ENCODE data around the gene SLC25A22. TPM values are rescaled to one million over a fixed set of nuclear protein-coding genes. Genes with fewer than 3 reads are reported as not detected.

SLC25A22 gene
- total RNA-seq, 2 donors from 2014 or later = 21.2 to 43.2 TPM

GRCh38 chr11:773830-774229, 24.3 kb downstream of the SLC25A22 start:
- Histone ChIP-seq H3K36me3 (peaks cover 0 to 7% of the 10 kb centered on the region in 2 donors), H3K9me3 (no peaks in the 10 kb centered on the region), H3K4me3 (no peak overlapping the region), H3K4me1 (replicated peaks) (peaks cover 10% of the 10 kb centered on the region), H3K27me3 (replicated peaks; ENCODE audit: insufficient read depth) (no peaks in the 10 kb centered on the region), H3K27ac (no peak overlapping the region)
- no peak for DNase-seq (ENCODE audit: low spot score)
- TF ChIP-seq POLR2A (IDR thresholded peaks at IDR 0.05) (no peak), POLR2AphosphoS5 (IDR thresholded peaks at IDR 0.05) (no peak), CTCF (IDR thresholded peaks at IDR 0.05) (no peak)
- 88% methylated on average over 9 of the region's 9 CpGs for WGBS
- intact Hi-C loops (cut with DNase I) = no loop called here

DNA sequence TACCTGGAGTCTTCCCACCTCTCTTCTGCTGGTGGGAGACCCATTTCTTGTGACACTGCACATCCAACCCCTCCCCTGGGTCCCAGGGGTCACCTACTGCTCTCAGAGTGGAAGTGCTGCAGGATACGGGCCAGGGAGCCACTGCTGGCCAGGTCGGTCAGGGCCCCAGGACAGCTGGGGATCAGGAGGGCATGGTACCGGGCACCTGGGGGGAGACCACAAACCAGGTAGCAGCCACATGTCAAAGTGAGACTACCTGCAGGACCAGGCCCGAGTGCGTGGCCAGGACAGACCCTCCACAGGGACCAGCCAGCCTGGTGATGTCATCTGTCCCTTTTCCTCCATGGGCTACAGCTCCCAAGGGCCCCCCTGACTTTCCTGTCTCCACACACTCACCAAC, 24.7 kb downstream of the SLC25A22 start:
- intact Hi-C loops (cut with DNase I) = no loop called here
- Histone ChIP-seq H3K4me1 (replicated peaks) (peaks cover 10% of the 10 kb centered on the region), H3K9me3 (no peaks in the 10 kb centered on the region), H3K4me3 (no peak overlapping the region), H3K27me3 (replicated peaks; ENCODE audit: insufficient read depth) (no peaks in the 10 kb centered on the region), H3K27ac (no peak overlapping the region), H3K36me3 (peaks cover 0 to 7% of the 10 kb centered on the region in 2 donors)
- no peak for DNase-seq (ENCODE audit: low spot score)
- 93% methylated on average over 5 of the region's 5 CpGs for WGBS
- TF ChIP-seq POLR2AphosphoS5 (IDR thresholded peaks at IDR 0.05) (no peak), POLR2A (IDR thresholded peaks at IDR 0.05) (no peak), CTCF (IDR thresholded peaks at IDR 0.05) (no peak)

DNA sequence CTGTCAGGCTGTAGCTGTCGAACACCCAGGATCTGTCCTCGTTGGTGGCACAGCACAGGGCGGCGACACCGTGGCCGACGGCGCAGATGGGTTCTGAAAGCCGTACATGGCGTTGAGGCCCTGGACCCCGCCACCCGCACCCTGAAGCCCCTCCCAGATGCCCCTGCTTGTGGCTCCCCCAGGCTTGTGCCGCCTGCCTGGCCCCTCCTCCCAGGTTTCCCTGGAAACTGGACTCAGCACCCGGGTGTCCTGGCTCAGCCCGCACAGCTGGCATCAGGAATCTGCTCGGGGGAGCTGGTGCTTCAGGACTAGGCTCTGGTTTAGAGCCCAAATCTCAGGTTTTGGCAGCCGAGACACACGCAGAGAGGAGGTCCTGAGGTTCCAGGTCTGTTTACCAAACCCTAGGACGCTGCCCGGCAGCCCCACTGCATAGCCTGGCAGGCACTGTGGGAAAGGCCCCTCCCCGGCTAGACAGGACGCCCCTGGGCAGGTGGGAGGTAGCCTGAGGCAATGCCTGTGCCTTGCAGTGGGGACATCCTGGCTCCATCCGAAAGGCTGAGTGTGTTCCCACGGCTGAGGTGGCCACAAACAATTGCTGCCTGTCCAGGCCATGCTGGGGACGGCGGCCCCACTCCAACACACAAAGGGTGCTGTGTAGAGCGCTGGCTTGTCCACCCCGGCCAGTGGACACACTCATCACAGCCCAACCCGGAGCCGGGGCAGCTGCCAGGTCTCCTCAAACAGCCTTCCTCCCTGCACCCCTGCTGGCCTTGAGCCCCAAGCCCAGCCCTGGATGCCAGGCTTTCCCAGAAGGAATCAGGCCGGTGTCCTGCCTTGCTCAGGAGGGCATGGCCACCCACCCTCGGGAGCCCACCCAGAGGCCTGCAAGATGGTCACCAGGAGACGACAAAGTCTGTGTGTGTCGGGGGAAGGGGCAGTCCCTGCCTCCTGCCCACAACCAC, 25.4 kb downstream of the SLC25A22 start:
- peaks cover 7% of the 10 kb centered on the region for H3K4me1 ChIP-seq (replicated peaks)

DNA sequence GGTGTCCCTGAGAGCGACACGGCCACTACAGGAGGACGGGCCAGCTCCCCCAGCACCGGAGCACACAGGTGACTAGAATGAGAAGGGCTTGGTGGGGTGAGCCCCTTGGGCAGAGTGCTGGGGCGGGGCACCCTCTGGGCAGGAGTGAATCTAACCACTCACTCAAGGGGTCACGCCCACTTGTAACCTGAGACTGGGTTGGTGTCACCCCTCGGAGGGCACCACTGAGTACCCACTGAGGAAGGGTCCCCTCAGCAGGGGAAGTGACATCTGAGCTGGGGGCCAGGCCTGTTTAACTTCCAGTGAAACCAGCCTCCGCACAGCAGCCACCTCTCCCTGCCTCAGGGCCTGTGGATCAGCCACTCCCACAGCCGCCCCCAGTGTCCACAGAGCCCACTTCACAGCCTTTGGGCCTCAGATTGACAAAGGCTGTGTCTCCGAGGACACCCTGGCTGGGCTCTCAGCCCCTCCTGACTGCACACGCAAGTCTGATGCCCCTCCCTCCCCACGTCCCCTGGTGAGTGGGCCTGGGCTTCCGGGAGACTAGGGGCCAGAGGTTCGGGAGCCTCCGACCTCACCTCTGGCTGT, 26.4 kb downstream of the SLC25A22 start:
- 81% methylated on average over 13 of the region's 15 CpGs for WGBS
- H3K27me3 ChIP-seq (replicated peaks; ENCODE audit: insufficient read depth) = no peaks in the 10 kb centered on the region
- no peak overlapping the region for H3K27ac ChIP-seq
- peaks cover 0 to 7% of the 10 kb centered on the region in 2 donors for H3K36me3 ChIP-seq
- no peaks in the 10 kb centered on the region for H3K9me3 ChIP-seq
- no peak for DNase-seq (ENCODE audit: low spot score)
- no peak overlapping the region for H3K4me3 ChIP-seq
- TF ChIP-seq POLR2A (IDR thresholded peaks at IDR 0.05) = no peak
- TF ChIP-seq CTCF (IDR thresholded peaks at IDR 0.05) = no peak
- no peak for TF ChIP-seq POLR2AphosphoS5 (IDR thresholded peaks at IDR 0.05)
- peaks cover 7% of the 10 kb centered on the region for H3K4me1 ChIP-seq (replicated peaks)
- intact Hi-C loops (cut with DNase I) = no loop called here

More for the DNA sequence above, 25.4 kb downstream of the SLC25A22 start:
- Histone ChIP-seq H3K36me3 (peaks cover 0 to 7% of the 10 kb centered on the region in 2 donors), H3K9me3 (no peaks in the 10 kb centered on the region), H3K27me3 (replicated peaks; ENCODE audit: insufficient read depth) (no peaks in the 10 kb centered on the region), H3K27ac (no peak overlapping the region), H3K4me3 (no peak overlapping the region)
- WGBS = 72% methylated on average over 22 of the region's 34 CpGs
- intact Hi-C loops (cut with DNase I) = no loop called here
- no peak for DNase-seq (ENCODE audit: low spot score)
- TF ChIP-seq CTCF (IDR thresholded peaks at IDR 0.05) (no peak), POLR2A (IDR thresholded peaks at IDR 0.05) (no peak), POLR2AphosphoS5 (IDR thresholded peaks at IDR 0.05) (no peak)

Measured in prostate gland (tissue), 2 donors.